Osteoblast (primary cell): ENCODE measurements around the gene PRKAR1B. TPM values are rescaled to one million over a fixed set of nuclear protein-coding genes. Genes with fewer than 3 reads are reported as not detected.

Source experiments
- DNase-seq: peaks from one replicate; pipeline ENCODE4 v3.0.0; 2011; ENCODE audit warnings: low spot score, mixed read lengths; ENCODE audit not compliant: insufficient read length; ENCODE audit errors: missing footprints
- H2AFZ ChIP-seq: 2 replicates; pipeline ENCODE4 v1.6.0; 2011; ENCODE audit warnings: mild to moderate bottlenecking, low read length
- H3K27ac ChIP-seq: 2 replicates; pipeline ENCODE4 v1.5.1; 2011; ENCODE audit warnings: mild to moderate bottlenecking, low read depth, low read length, moderate library complexity
- H3K27me3 ChIP-seq: 2 replicates; pipeline ENCODE4 v1.6.0; 2012; ENCODE audit warnings: mild to moderate bottlenecking, control low read depth, inconsistent platforms, low read length, moderate library complexity; ENCODE audit not compliant: insufficient read depth
- H3K36me3 ChIP-seq: 2 replicates; pipeline ENCODE4 v1.5.1; 2011; ENCODE audit warnings: mild to moderate bottlenecking, low read length, control low read depth, moderate library complexity; ENCODE audit not compliant: insufficient read depth
- H3K4me1 ChIP-seq: 2 replicates; pipeline ENCODE4 v1.5.1; 2011; ENCODE audit warnings: mild to moderate bottlenecking, low read length, control low read depth, moderate library complexity; ENCODE audit not compliant: insufficient read depth
- H3K4me2 ChIP-seq: 2 replicates; pipeline ENCODE4 v1.6.0; 2011; ENCODE audit warnings: mild to moderate bottlenecking, low read length; ENCODE audit not compliant: insufficient read depth
- H3K4me3 ChIP-seq: fragments of 200-600 bp; sonication (generic); 3 replicates; pipeline ENCODE4 v1.5.1; 2012; ENCODE audit warnings: mild to moderate bottlenecking, low read length, inconsistent platforms; ENCODE audit not compliant: insufficient read depth
- H3K79me2 ChIP-seq: 2 replicates; pipeline ENCODE4 v1.6.0; 2012; ENCODE audit warnings: mild to moderate bottlenecking, low read length, control low read depth, inconsistent platforms; ENCODE audit not compliant: insufficient read depth
- H3K9me3 ChIP-seq: 2 replicates; pipeline ENCODE4 v1.5.1; 2011; ENCODE audit warnings: low read depth, low read length, control low read depth
- H4K20me1 ChIP-seq: 2 replicates; pipeline ENCODE4 v1.6.0; 2012; ENCODE audit warnings: mild to moderate bottlenecking, low read length, control low read depth; ENCODE audit not compliant: insufficient read depth
- CTCF ChIP-seq: IDR thresholded peaks from 2 replicates; pipeline ENCODE4 v1.5.1; 2011; ENCODE audit warnings: mild to moderate bottlenecking, low read depth, low read length, moderate library complexity; ENCODE audit errors: extremely low read depth
- total RNA-seq: library from RNA; depleted of rRNA; stranded (reverse); fragments of >200 nt; gene quantifications from 2 replicates; pipeline ENCODE4 v1.2.3, GENCODE V29; 2012

PRKAR1B gene
- total RNA-seq, 1 donor, result 6.5 TPM

- no peaks in the 10 kb centered on the region for H3K27me3 ChIP-seq
- no peak overlapping the region for H3K27ac ChIP-seq
- no peaks in the 10 kb centered on the region for H3K79me2 ChIP-seq
- H3K4me2 ChIP-seq, result no peak overlapping the region
- TF ChIP-seq CTCF, result no peak
- DNase-seq, result no peak
- no peaks in the 10 kb centered on the region for H3K4me1 ChIP-seq
- H2AFZ ChIP-seq, result no peak overlapping the region
- H4K20me1 ChIP-seq, result no peaks in the 10 kb centered on the region
- H3K9me3 ChIP-seq, result no peaks in the 10 kb centered on the region
- H3K36me3 ChIP-seq, result no peaks in the 10 kb centered on the region
- H3K4me3 ChIP-seq, result no peak overlapping the region
These were observed 170.1 kb downstream of the PRKAR1B start for GRCh38 chr7:556837-557557.

GRCh38 chr7:556291-556826 is 170.7 kb downstream of the PRKAR1B start:
- Histone ChIP-seq H3K27ac (no peak overlapping the region), H4K20me1 (no peaks in the 10 kb centered on the region), H3K79me2 (no peaks in the 10 kb centered on the region), H3K9me3 (no peaks in the 10 kb centered on the region), H3K4me2 (no peak overlapping the region), H2AFZ (no peak overlapping the region), H3K4me1 (no peaks in the 10 kb centered on the region), H3K27me3 (no peaks in the 10 kb centered on the region), H3K4me3 (no peak overlapping the region), H3K36me3 (no peaks in the 10 kb centered on the region)
- no peak for DNase-seq
- TF ChIP-seq CTCF, result no peak

- H3K4me3 ChIP-seq, result no peak overlapping the region
- H4K20me1 ChIP-seq, result no peaks in the 10 kb centered on the region
- H3K27me3 ChIP-seq, result no peaks in the 10 kb centered on the region
These were observed 171.4 kb downstream of the PRKAR1B start for GRCh38 chr7:555551-556160.

More at GRCh38 chr7:555551-556160, 171.4 kb downstream of the PRKAR1B start:
- Histone ChIP-seq H3K27ac (no peak overlapping the region), H3K79me2 (no peaks in the 10 kb centered on the region), H3K4me2 (no peak overlapping the region), H2AFZ (no peak overlapping the region), H3K9me3 (no peaks in the 10 kb centered on the region), H3K36me3 (no peaks in the 10 kb centered on the region), H3K4me1 (no peaks in the 10 kb centered on the region)
- no peak for DNase-seq
- TF ChIP-seq CTCF, result no peak
